Measurements from ENCODE around the gene MGAT1. TPM values are rescaled to one million over a fixed set of nuclear protein-coding genes. Genes with fewer than 3 reads are reported as not detected.

MGAT1 gene
- total and polyA plus RNA-seq, 4 donors: 40.7 to 77.6 (median 66.7) TPM

- H3K27ac ChIP-seq (ENCODE audit: low read depth, low read length): no peak within 1 kb of the TSS
- no peaks in the 10 kb centered on the region for H3K4me1 ChIP-seq (ENCODE audit: control insufficient read depth, insufficient read depth, low read length)
- DNase-seq (ENCODE audit: low read depth in 4 of 6, low spot score in 6 of 6): no peak
- no peak within 1 kb of the TSS for H3K4me3 ChIP-seq (ENCODE audit: low read depth, low read length)
- H3K9me3 ChIP-seq (ENCODE audit: control insufficient read depth, insufficient read depth, low read length): no peaks in the 10 kb centered on the region
- WGBS (ENCODE audit: insufficient coverage): 100% methylated on average over 1 of the region's 2 CpGs
- no peaks in the 10 kb centered on the region for H3K27me3 ChIP-seq (ENCODE audit: control insufficient read depth, insufficient read depth, low read length)
- H3K36me3 ChIP-seq (ENCODE audit: control insufficient read depth, insufficient read depth, low read length): no peaks in the 10 kb centered on the region
These were observed 62.6 kb downstream of the MGAT1 start, which contains the start of gene OR2Y1 for GRCh38 chr5:180739958-180740357. Gene OR2Y1 (minus strand): TSS chr5:180740058. CDS start chr5:180740058, 0 bp downstream.

- no peak for DNase-seq (ENCODE audit: low read depth in 4 of 6, low spot score in 6 of 6)
- H3K27me3 ChIP-seq (ENCODE audit: control insufficient read depth, insufficient read depth, low read length): no peaks in the 10 kb centered on the region
- 95% methylated on average over 10 of the region's 10 CpGs for WGBS (ENCODE audit: insufficient coverage)
- no peaks in the 10 kb centered on the region for H3K36me3 ChIP-seq (ENCODE audit: control insufficient read depth, insufficient read depth, low read length)
- no peaks in the 10 kb centered on the region for H3K4me1 ChIP-seq (ENCODE audit: control insufficient read depth, insufficient read depth, low read length)
- no peak overlapping the region for H3K27ac ChIP-seq (ENCODE audit: low read depth, low read length)
- no peaks in the 10 kb centered on the region for H3K9me3 ChIP-seq (ENCODE audit: control insufficient read depth, insufficient read depth, low read length)
- H3K4me3 ChIP-seq (ENCODE audit: low read depth, low read length): no peak overlapping the region
These were observed 63.3 kb downstream of the MGAT1 start for GRCh38 chr5:180739271-180739670.

DNA sequence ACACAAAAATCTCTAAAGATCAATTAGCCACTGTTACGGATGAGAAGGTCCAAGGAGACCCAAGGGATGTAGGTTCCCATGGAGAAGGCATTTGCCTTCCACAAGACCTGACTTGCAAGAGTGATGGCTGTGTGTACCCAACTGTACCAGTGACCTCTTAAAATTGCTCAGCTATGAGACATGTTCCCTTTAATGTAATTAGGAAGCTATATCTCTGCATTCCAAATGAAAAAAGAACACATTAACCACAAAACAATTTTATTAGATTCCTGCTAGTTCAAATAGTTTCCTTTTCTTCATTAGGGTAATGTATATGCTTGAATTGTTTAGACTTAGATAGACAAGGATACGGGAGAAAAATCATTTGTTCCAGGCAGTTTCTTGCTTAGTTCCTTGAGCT is 66.1 kb downstream of the MGAT1 start:
- H3K27me3 ChIP-seq (ENCODE audit: control insufficient read depth, insufficient read depth, low read length): no peaks in the 10 kb centered on the region
- no peak overlapping the region for H3K27ac ChIP-seq (ENCODE audit: low read depth, low read length)
- WGBS (ENCODE audit: insufficient coverage): 83% methylated on average over 1 of the region's 2 CpGs
- H3K9me3 ChIP-seq (ENCODE audit: control insufficient read depth, insufficient read depth, low read length): no peaks in the 10 kb centered on the region
- DNase-seq (ENCODE audit: low read depth in 4 of 6, low spot score in 6 of 6): peak in 1 of 6 donors; percentile 81
- no peaks in the 10 kb centered on the region for H3K36me3 ChIP-seq (ENCODE audit: control insufficient read depth, insufficient read depth, low read length)
- H3K4me3 ChIP-seq (ENCODE audit: low read depth, low read length): no peak overlapping the region
- H3K4me1 ChIP-seq (ENCODE audit: control insufficient read depth, insufficient read depth, low read length): no peaks in the 10 kb centered on the region

Other genes with a start within 250 kb of the MGAT1 start
- gene SCGB3A1, start 211.3 kb downstream of the MGAT1 start, total RNA-seq: 1 to 10 TPM in 1 of 2 donors, not detected in 1; 1.7 TPM
- 1 to 10 TPM in 1 of 2 donors, not detected in 1; 1.0 TPM for gene SCGB3A1, start 211.3 kb downstream of the MGAT1 start, polyA plus RNA-seq (ENCODE audit: insufficient read length in 2 of 2)
- 10 to 100 TPM in 1 of 2 donors, 1 to 10 TPM in 1; 3.9 to 10.1 TPM for gene FLT4, start 153.2 kb downstream of the MGAT1 start, total RNA-seq
- gene FLT4, start 153.2 kb downstream of the MGAT1 start, polyA plus RNA-seq (ENCODE audit: insufficient read length in 2 of 2): 1 to 10 TPM; 7.6 to 8.3 TPM
- gene OR2Y1, start 62.7 kb downstream of the MGAT1 start, total RNA-seq: not detected
- not detected for gene OR2Y1, start 62.7 kb downstream of the MGAT1 start, polyA plus RNA-seq (ENCODE audit: insufficient read length in 2 of 2)
- 10 to 100 TPM; 34.1 to 46.2 TPM for gene ZFP62, start 58.5 kb upstream of the MGAT1 start, total RNA-seq
- gene ZFP62, start 58.5 kb upstream of the MGAT1 start, polyA plus RNA-seq (ENCODE audit: insufficient read length in 2 of 2): 10 to 100 TPM; 35.7 to 41.8 TPM
- under 1 TPM; 0.11 to 0.50 TPM for gene BTNL8, start 96.4 kb upstream of the MGAT1 start, total RNA-seq
- under 1 TPM in 1 of 2 donors, not detected in 1; 0.39 TPM for gene BTNL8, start 96.4 kb upstream of the MGAT1 start, polyA plus RNA-seq (ENCODE audit: insufficient read length in 2 of 2)
- gene BTNL3, start 186.0 kb upstream of the MGAT1 start, total RNA-seq: not detected
- not detected for gene BTNL3, start 186.0 kb upstream of the MGAT1 start, polyA plus RNA-seq (ENCODE audit: insufficient read length in 2 of 2)
- 1 to 10 TPM; 3.6 to 6.3 TPM for gene BTNL9, start 237.5 kb upstream of the MGAT1 start, total RNA-seq
- 10 to 100 TPM; 13.6 to 16.3 TPM for gene BTNL9, start 237.5 kb upstream of the MGAT1 start, polyA plus RNA-seq (ENCODE audit: insufficient read length in 2 of 2)